K562 (cell line): Measurements from ENCODE around the gene PRSS8. TPM values are rescaled to one million over a fixed set of nuclear protein-coding genes. Genes with fewer than 3 reads are reported as not detected.

ENCODE experiments used
- ATAC-seq: fragments of 200-7000 bp; cut with Tn5 transposase; 3 replicates; pipeline ENCODE4 v1.9.1; 2020; ENCODE audit warnings: moderate library complexity
- BruUV-seq: library from RNA; stranded (reverse); fragments of 400-500 nt; replicated peaks from 2 replicates; lab custom pipeline; 2021; lab: Mats Ljungman, UMichigan
- CTCF ChIA-PET: fragments of 300-600 bp; formaldehyde crosslinking; extraction: SDS; loops from one replicate; lab custom pipeline; 2021; ENCODE audit warnings: low intra/inter-chr PET ratio; lab: Yijun Ruan, JAX
- POLR2A ChIA-PET: fragments of 300-600, 350-650 bp; sonication (Branson Sonifier 250); formaldehyde crosslinking; extraction: SDS; loops from one replicate; lab custom pipeline; 2021; ENCODE audit warnings: antibody characterized with exemption, inconsistent platforms; lab: Yijun Ruan, JAX
- DNase-seq, 4 experiments: peaks; one replicate each; pipeline versions ENCODE4 v3.0.0 to v3.0.0-alpha.2; 2011 to 2018; ENCODE audit warnings: low spot score in 3 of 4, mixed read lengths in 3 of 4; ENCODE audit errors: extremely low read depth in 1 of 4
- FAIRE-seq: peaks from 2 replicates; lab custom pipeline; 2011; peaks lifted over from hg19 to GRCh38; lab: Jason Lieb, UNC
- H2AFZ ChIP-seq: 2 replicates; pipeline ENCODE4 v1.6.0; 2011; ENCODE audit warnings: low read depth, low read length, control low read depth, inconsistent platforms
- H3K27ac ChIP-seq: fragments of 200-600 bp; 3 replicates; pipeline ENCODE4 v1.8.0; 2011; ENCODE audit warnings: low read depth, mild to moderate bottlenecking, control low read depth, inconsistent platforms, low read length, moderate library complexity, mixed read lengths; ENCODE audit errors: extremely low read depth
- H3K27me3 ChIP-seq, 2 experiments: fragments of 300-600 bp in 1 of 2; 2 replicates in 1 of 2; 3 replicates in 1 of 2; pipeline versions ENCODE4 v1.6.0 to v1.8.0; 2011; ENCODE audit warnings: inconsistent platforms in 2 of 2, low read length in 2 of 2, mild to moderate bottlenecking in 1 of 2, mixed read lengths in 1 of 2, moderate library complexity in 1 of 2; ENCODE audit not compliant: control insufficient read depth in 2 of 2, insufficient read depth in 2 of 2
- H3K36me3 ChIP-seq: fragments of 300-600 bp; 3 replicates; pipeline ENCODE4 v1.8.0; 2011; ENCODE audit warnings: mild to moderate bottlenecking, low read length, inconsistent platforms; ENCODE audit not compliant: control insufficient read depth, insufficient read depth
- H3K4me1 ChIP-seq, 2 experiments: fragments of 200-600 bp in 1 of 2; replicated peaks in 1 of 2; 2 replicates in 1 of 2; 3 replicates in 1 of 2; pipeline versions ENCODE4 v1.5.1 to v1.8.0; 2011; ENCODE audit warnings: inconsistent platforms in 2 of 2, low read length in 2 of 2, mild to moderate bottlenecking in 1 of 2, mixed read lengths in 1 of 2, moderate library complexity in 1 of 2; ENCODE audit not compliant: control insufficient read depth in 2 of 2, insufficient read depth in 2 of 2
- H3K4me2 ChIP-seq: 2 replicates; pipeline ENCODE4 v1.6.1; 2011; ENCODE audit warnings: low read length, control low read depth, inconsistent platforms, mixed read lengths; ENCODE audit not compliant: insufficient read depth
- H3K4me3 ChIP-seq: fragments of 200-600 bp; sonication (generic), shearing (Covaris generic); 2 replicates; pipeline ENCODE4 v1.5.1; 2016; ENCODE audit warnings: control low read depth, inconsistent platforms
- H3K79me2 ChIP-seq: fragments of 200-600 bp; 3 replicates; pipeline ENCODE4 v1.8.0; 2011; ENCODE audit warnings: low read length, inconsistent platforms; ENCODE audit not compliant: control insufficient read depth, insufficient read depth
- H3K9ac ChIP-seq, 2 experiments: 2 replicates each; pipeline versions ENCODE4 v1.6.0 to v1.6.1; 2011; ENCODE audit warnings: low read depth in 2 of 2, low read length in 2 of 2, control low read depth in 1 of 2, inconsistent platforms in 1 of 2, mild to moderate bottlenecking in 1 of 2, mixed read lengths in 1 of 2; ENCODE audit not compliant: insufficient read depth in 1 of 2
- H3K9me1 ChIP-seq: one replicate; pipeline ENCODE4 v1.6.0; 2011; ENCODE audit warnings: inconsistent platforms, mild to moderate bottlenecking, low read length, moderate library complexity; ENCODE audit not compliant: control insufficient read depth, insufficient read depth
- H3K9me3 ChIP-seq: replicated peaks from 2 replicates; pipeline ENCODE4 v1.5.1; 2011; ENCODE audit warnings: low read depth, low read length, inconsistent platforms; ENCODE audit not compliant: control insufficient read depth, insufficient read depth
- H4K20me1 ChIP-seq: replicated peaks from 2 replicates; pipeline ENCODE4 v1.6.1; 2011; ENCODE audit warnings: low read length, inconsistent platforms, mixed read lengths; ENCODE audit not compliant: control insufficient read depth, insufficient read depth
- ATF6 ChIP-seq: sonication (generic); formaldehyde crosslinking; IDR thresholded peaks from 2 replicates; pipeline ENCODE4 v1.4.0; 2020; ENCODE audit warnings: mild to moderate bottlenecking, missing genetic modification reagents
- L3MBTL2 ChIP-seq: fragments of 450-650 bp; IDR thresholded peaks from 2 replicates; pipeline ENCODE4 v1.6.1; 2016; ENCODE audit warnings: mild to moderate bottlenecking, moderate library complexity
- NR2C1 ChIP-seq, 2 experiments: fragments of 450-650 bp; IDR thresholded peaks; 2 replicates each; pipeline ENCODE4 v1.6.1; 2017; ENCODE audit warnings: mild to moderate bottlenecking in 2 of 2, antibody characterized with exemption in 1 of 2, inconsistent platforms in 1 of 2, missing compliant biosample characterization in 1 of 2, missing genetic modification characterization in 1 of 2
- NR2C2 ChIP-seq, 2 experiments: fragments of 200-800 bp in 1 of 2; sonication (Bioruptor generic) in 1 of 2; sonication (generic) in 1 of 2; formaldehyde crosslinking in 1 of 2; IDR thresholded peaks; 2 replicates each; pipeline versions ENCODE4 v1.6.1 to v1.8.0; 2016 to 2022; ENCODE audit warnings: mild to moderate bottlenecking in 1 of 2, missing compliant biosample characterization in 1 of 2, missing genetic modification characterization in 1 of 2, missing genetic modification reagents in 1 of 2
- WGBS: fragments of 100-300 bp; shearing (Covaris generic); methylation state at CpG from one replicate; pipeline ENCODE4 v1.1.6; 2016; ENCODE audit warnings: low coverage, mixed read lengths; ENCODE audit not compliant: insufficient coverage; ENCODE audit errors: missing lambda C conversion rate; 5-methylcytosine and 5-hydroxymethylcytosine counted together
- in situ Hi-C: fragments of 300-500 bp; cut with MboI; formaldehyde crosslinking; loops from 4 replicates; pipeline ENCODE4 v1.15.0; 2018; ENCODE audit warnings: inconsistent platforms, mixed read lengths
- intact Hi-C: fragments of 100-400 bp; cut with micrococcal nuclease; formaldehyde crosslinking; loops from 2 replicates; pipeline ENCODE4 v1.14.2; 2022
- polyA plus RNA-seq, 8 experiments: library from polyadenylated mRNA; depleted of rRNA in 4 of 8; stranded (reverse) in 5 of 8; unstranded in 3 of 8; fragments of >200 nt; fragmentation: Nextera tagmentation in 2 of 8; fragmentation: Illumina TruSeq in 1 of 8; extraction: Ambion mirVana in 2 of 8; extraction: Trizol in 1 of 8; gene quantifications; 2 replicates each; pipeline versions ENCODE4 v1.2.1 to v1.2.3, GENCODE V29; 2011 to 2014; ENCODE audit warnings: inconsistent platforms in 1 of 8, missing spikeins in 1 of 8
- total RNA-seq, 7 experiments: library from RNA; depleted of rRNA in 6 of 7; stranded (reverse); fragments of >200 nt in 6 of 7; fragmentation: Illumina TruSeq in 2 of 7; extraction: Trizol in 2 of 7; gene quantifications; 2 replicates each; pipeline versions ENCODE4 v1.2.1 to v1.2.3, GENCODE V29; 2011 to 2021; ENCODE audit warnings: low replicate concordance in 1 of 7

PRSS8 gene
- total and polyA plus RNA-seq, 9 of the 15 experiments (the other 6 are each of a cell fraction or from before 2014, with no cell fraction given): 0.25 to 3.9 (median 1.3) TPM; not detected in 1

GRCh38 chr16:31134091-31134571, 1.4 kb downstream of the PRSS8 start (continued):
- no peak for TF ChIP-seq ATF6 (CRISPR knock-in tag)

- H3K9me3 ChIP-seq: no peaks in the 10 kb centered on the region
- DNase-seq (no peak), ATAC-seq (no peak), FAIRE-seq (no peak)
- no peak overlapping the region for H3K27ac ChIP-seq
- intact Hi-C loops: no loop called here
- no peaks in the 10 kb centered on the region for H3K27me3 ChIP-seq
- POLR2A ChIA-PET: interaction anchor here (1.2 to 2.4 kb wide), 2 partner anchors 12 to 47 kb away, joined by 9 read pairs; partner anchors contain the start of gene FUS
- WGBS: 81% methylated on average over 6 of the region's 6 CpGs
- H3K9ac ChIP-seq: peak overlapping the region in 1 of 2 experiments; percentile 61; a peak in 1 of 4 replicates
- no peaks in the 10 kb centered on the region for H4K20me1 ChIP-seq
- CTCF ChIA-PET: no interaction called here
- no TSS peak for BruUV-seq
- H3K36me3 ChIP-seq: peaks cover 37% of the 10 kb centered on the region; the same call in 2 of the 3 replicates
- H3K4me2 ChIP-seq: no peak overlapping the region
- no peaks in the 10 kb centered on the region for H3K79me2 ChIP-seq
- H2AFZ ChIP-seq: no peak overlapping the region
- TF ChIP-seq NR2C2 (CRISPR knock-in tag; IDR thresholded peaks at IDR 0.05): 0 out of 2 replicates have a peak, but pooled peaks have one; percentile 55
- TF ChIP-seq NR2C2 (tag; IDR thresholded peaks at IDR 0.05): peak; percentile 74
- no peak for TF ChIP-seq L3MBTL2
- TF ChIP-seq NR2C1 (IDR thresholded peaks at IDR 0.05): peak; percentile 89
- peak; percentile 89 for TF ChIP-seq NR2C1 (tag; IDR thresholded peaks at IDR 0.05)
- in situ Hi-C loops: no loop called here
- H3K4me3 ChIP-seq: no peak overlapping the region
- H3K9me1 ChIP-seq: no peaks in the 10 kb centered on the region
- peaks cover 44 to 86% of the 10 kb centered on the region in 2 experiments for H3K4me1 ChIP-seq
Measured at GRCh38 chr16:31133046-31133501, 2.5 kb downstream of the PRSS8 start.
